GM21576 (cell line): ENCODE data around the gene MRPL51.
"Not testable (repeated sequence)": the region's sequence is repeated elsewhere in the genome, so short reads cannot be mapped to it uniquely, and the experiment has no call there.

Source experiments
- ATAC-seq: cut with Tn5 transposase; IDR thresholded peaks from one replicate; pipeline ENCODE4 v1.9.1; 2021; ENCODE audit warnings: mild to moderate bottlenecking, moderate library complexity; ENCODE audit not compliant: unreplicated experiment

The MRPL51 gene

GRCh38 chr12:6492838-6493496 is at the start of gene MRPL51:
TSS of gene MRPL51 (minus strand) at chr12:6493262. CDS start at chr12:6493136, 126 bp downstream.
- ATAC-seq = peak; percentile 61

GRCh38 chr12:6542209-6543009 is 49.3 kb upstream of the MRPL51 start:
- ATAC-seq = no peak

GRCh38 chr12:6541371-6542165 is 48.5 kb upstream of the MRPL51 start:
- ATAC-seq = no peak

DNA sequence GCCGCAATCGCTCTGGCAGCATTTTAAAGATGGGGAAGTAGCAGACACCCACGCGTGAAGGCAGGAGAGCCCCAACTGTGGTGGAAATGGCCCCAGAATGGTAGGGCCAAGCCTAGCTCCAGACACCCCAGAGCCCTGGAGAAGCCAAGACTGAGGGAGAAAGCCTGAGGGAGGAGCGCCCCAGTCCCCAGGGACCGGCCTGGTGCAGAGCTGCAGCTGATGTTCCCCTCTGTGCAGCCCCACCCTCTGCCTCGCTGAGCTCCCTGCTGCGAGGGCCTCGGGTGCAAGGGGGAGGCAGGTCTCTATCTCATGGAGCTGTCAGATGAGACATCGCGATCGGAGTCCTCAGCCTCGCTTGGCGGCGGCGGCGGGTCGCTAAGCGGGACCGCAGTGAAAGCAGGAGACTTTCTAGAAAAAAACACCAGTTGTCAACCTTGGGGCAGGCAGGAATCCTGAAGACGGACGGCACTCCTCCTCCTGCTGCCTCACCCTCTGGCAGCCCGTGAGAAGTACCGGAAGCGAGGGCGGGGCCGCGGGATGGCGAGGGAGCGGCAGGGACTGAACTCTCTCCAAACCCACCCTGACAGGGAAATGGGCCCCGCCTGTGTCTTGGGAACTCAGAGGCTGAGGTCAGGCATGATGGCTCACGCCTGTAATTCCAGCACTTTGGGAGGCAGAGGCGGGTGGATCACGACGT is 47.3 kb upstream of the MRPL51 start:
- no peak for ATAC-seq

DNA sequence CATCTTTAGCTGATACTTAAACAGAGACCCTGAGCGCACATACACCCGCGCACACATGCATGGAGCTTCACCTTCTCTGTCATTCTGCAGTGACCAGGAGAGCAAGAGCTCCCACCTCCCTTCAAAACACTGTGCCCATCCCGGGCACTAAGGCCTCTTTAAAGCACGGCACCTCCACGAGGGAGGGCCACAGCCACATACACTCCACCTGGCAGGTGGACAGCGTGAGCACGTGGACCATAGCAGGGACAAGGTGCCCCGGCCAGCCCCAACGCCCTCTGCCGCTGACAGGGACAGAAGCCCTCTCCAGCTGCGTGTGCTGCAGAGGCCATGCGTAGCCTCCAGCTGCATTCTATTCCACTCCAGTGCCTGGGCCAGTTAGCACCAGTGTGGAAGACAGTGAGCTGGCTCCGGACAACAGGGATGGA is 46.7 kb upstream of the MRPL51 start:
- ATAC-seq = no peak

GRCh38 chr12:6539314-6539682 is 46.2 kb upstream of the MRPL51 start:
- no peak for ATAC-seq

GRCh38 chr12:6538420-6539313 is 45.6 kb upstream of the MRPL51 start:
- ATAC-seq = no peak

GRCh38 chr12:6537580-6538419 is 44.7 kb upstream of the MRPL51 start:
- not testable (repeated sequence) for ATAC-seq

- ATAC-seq = no peak
Measured at GRCh38 chr12:6536894-6537579, 44.0 kb upstream of the MRPL51 start.

GRCh38 chr12:6535960-6536847 is 43.1 kb upstream of the MRPL51 start:
- no peak for ATAC-seq

DNA sequence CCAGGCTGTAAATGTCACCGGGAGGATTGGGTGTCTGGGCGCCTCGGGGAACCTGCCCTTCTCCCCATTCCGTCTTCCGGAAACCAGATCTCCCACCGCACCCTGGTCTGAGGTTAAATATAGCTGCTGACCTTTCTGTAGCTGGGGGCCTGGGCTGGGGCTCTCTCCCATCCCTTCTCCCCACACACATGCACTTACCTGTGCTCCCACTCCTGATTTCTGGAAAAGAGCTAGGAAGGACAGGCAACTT is 42.6 kb upstream of the MRPL51 start:
- ATAC-seq = no peak

GRCh38 chr12:6534945-6535696 is 42.1 kb upstream of the MRPL51 start:
- no peak for ATAC-seq

GRCh38 chr12:6534695-6534944 is 41.6 kb upstream of the MRPL51 start:
- ATAC-seq = no peak

DNA sequence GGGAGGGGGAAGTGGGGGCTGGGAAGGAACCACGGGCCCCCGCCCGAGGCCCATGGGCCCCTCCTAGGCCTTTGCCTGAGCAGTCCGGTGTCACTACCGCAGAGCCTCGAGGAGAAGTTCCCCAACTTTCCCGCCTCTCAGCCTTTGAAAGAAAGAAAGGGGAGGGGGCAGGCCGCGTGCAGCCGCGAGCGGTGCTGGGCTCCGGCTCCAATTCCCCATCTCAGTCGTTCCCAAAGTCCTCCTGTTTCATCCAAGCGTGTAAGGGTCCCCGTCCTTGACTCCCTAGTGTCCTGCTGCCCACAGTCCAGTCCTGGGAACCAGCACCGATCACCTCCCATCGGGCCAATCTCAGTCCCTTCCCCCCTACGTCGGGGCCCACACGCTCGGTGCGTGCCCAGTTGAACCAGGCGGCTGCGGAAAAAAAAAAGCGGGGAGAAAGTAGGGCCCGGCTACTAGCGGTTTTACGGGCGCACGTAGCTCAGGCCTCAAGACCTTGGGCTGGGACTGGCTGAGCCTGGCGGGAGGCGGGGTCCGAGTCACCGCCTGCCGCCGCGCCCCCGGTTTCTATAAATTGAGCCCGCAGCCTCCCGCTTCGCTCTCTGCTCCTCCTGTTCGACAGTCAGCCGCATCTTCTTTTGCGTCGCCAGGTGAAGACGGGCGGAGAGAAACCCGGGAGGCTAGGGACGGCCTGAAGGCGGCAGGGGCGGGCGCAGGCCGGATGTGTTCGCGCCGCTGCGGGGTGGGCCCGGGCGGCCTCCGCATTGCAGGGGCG is 41.0 kb upstream of the MRPL51 start, which contains the start of gene GAPDH:
GAPDH (plus strand) TSS at position 595 of the 772 bp plus-strand sequence. CDS start 316 bp downstream, outside the sequence.
- ATAC-seq = peak; percentile 51

GRCh38 chr12:6533653-6533922 is 40.5 kb upstream of the MRPL51 start:
- peak; percentile 5 for ATAC-seq

DNA sequence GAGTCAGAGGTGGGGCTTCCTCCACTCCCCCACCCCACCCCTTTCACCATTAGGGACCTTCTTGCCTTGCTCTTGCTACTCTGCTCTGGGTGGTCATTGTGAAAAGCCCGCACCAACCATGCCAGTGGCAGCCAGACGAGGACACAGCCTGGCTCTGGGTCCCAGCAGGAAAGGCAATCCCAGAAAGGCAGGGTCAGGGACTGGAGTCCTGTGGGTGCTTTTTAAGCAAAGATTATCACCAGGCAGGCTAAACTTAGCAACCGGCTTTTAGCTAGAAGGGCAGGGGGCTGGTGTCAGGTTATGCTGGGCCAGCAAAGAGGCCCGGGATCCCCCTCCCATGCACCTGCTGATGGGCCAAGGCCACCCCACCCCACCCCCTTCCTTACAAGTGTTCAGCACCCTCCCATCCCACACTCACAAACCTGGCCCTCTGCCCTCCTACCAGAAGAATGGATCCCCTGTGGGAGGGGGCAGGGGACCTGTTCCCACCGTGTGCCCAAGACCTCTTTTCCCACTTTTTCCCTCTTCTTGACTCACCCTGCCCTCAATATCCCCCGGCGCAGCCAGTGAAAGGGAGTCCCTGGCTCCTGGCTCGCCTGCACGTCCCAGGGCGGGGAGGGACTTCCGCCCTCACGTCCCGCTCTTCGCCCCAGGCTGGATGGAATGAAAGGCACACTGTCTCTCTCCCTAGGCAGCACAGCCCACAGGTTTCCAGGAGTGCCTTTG is 40.0 kb upstream of the MRPL51 start:
- ATAC-seq = peak; percentile 10
